NCI-H82 (cell line): Measurements from ENCODE around the gene RPL28.

ENCODE experiments used
- DNase-seq: peaks from one replicate; lab custom pipeline; 2025; lab: John Stamatoyannopoulos, UW

The RPL28 gene

GRCh38 chr19:55373306-55373992 lies 12.3 kb upstream of the RPL28 start:
- DNase-seq, result no peak

- DNase-seq, result no peak
Measured at GRCh38 chr19:55373993-55374757, 11.6 kb upstream of the RPL28 start.

GRCh38 chr19:55376241-55376933 lies 9.3 kb upstream of the RPL28 start, which contains the start of gene TMEM190:
Gene TMEM190, plus strand, starts transcription at chr19:55376826. Its CDS starts 28 bp downstream, at chr19:55376854.
- no peak for DNase-seq

DNA sequence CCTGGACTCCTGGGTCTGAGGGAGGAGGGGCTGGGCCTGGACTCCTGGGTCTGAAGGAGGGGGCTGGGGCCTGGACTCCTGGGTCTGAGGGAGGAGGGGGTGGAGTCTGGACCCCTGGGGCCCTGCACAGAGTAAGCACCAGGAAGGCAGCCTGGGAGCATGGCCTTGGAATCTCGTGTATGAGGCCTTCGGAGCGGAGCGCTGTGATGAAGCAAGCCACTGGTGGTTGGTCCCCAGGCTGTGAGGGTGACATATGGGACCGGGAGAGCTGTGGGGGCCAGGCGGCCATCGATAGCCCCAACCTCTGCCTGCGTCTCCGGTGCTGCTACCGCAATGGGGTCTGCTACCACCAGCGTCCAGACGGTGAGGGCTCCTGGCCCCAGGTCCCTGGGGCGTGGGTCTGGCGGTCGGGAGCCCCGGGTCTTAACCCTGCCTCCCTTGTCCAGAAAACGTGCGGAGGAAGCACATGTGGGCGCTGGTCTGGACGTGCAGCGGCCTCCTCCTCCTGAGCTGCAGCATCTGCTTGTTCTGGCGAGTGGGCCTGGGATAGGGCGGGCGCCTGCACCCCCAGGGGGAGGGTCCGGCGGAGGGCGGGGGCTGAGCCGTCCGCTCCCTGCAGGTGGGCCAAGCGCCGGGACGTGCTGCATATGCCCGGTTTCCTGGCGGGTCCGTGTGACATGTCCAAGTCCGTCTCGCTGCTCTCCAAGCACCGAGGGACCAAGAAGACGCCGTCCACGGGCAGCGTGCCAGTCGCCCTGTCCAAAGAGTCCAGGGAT lies 8.2 kb upstream of the RPL28 start:
- peak; percentile 56 for DNase-seq

DNA sequence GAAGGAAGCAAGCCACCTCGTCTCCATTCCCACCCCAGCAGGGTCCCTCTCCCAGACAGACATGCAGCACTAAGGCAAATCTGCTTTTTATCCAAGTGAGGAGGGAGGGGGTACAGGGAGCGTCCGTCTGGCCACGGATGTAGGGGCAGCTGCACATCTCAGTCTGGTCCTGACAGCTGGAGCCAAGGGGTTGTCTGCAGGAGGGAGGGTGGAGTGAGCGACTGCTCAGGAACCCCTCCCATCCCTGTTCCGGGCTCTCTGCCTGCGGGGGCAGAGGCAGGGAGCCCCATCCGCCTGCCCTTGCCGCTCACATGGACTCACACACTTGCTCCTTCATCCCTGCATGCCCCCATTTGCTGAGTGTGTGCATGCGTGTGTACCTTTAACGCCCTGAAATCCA lies 6.6 kb upstream of the RPL28 start:
- peak; percentile 86 for DNase-seq

DNA sequence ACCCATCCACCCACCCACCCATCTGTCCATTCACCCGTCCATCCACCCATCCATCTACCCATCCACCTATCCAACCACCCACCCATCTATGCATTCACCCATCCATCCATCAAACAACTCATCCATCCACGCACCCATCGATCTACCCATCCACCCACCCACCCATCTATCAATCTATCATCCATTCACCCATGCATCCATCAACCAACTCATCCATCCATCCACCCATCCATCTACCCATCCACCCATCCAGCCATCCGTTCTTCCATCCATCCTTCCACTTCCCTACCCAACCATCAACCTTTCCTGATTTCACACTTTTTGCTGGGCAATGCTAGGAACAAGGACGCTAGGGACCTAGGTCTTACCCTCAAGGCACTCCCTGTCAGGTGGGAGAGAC lies 3.7 kb upstream of the RPL28 start:
- DNase-seq, result no peak

DNA sequence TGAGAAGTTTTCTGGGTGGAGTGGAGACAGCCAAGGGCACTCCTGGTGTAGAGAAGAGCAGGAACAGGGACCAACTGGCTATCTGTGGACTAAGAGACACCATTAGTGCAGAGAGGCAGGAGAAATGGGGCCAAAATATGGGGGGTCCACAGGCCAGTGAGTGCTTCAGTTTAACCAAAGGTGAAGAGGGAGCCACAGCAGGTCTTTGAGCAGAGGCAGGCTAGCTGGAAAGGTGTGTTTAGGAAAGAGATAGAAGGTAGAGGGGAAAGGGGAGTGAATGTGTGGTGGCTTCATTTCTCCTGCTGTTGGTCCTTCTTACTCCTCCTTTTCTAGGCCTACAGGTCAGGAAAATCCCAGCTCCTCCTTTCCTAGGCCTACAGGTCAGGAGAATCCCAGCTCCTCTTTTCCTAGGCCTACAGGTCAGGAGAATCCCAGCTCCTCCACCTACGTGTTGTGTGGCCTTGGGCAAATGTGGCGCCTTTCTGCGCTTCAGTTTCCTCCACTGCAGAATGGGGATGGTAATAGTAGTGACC lies 3.1 kb upstream of the RPL28 start:
- no peak for DNase-seq

DNA sequence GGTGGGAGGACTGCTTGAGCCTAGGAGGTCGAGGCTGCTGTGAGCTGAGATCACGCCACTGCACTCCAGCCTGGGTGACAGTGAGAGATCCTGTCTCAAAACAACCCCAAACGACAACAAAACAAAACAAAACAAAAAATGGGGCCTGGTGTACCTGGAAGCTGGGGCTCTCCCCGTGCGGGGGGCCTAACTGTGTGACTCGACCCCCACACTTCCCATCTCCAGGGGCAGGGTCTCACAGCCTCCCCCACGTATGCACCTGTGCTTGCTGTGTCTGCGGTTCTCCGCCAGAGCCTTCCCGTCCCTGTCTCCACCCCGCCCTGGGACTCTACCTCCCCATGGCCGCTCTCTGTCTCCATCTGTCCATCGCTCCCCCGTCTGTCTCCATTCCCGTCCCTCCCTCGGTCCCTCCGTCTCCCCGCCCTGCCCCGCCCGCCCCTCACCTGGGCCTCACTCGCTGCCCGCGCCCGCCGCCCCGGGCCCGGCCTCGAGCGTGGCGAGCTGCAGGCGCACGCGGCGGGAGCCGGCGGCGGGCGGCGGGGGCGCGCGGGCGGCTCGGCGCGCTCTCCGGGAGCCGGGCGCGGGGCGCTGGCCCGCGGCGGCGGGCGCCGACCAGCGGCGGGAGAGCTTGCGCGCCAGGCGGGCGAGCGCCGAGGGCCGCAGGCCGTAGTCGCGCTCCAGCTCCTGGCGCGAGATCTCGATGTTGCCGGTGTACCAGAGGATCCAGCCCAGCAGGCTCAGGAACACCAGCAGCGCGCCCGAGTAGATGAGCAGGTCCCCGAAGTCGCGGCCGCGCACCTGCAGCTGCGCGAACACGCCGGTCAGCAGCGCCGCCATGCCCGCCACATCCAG lies 2.2 kb upstream of the RPL28 start:
- peak; percentile 69 for DNase-seq

- DNase-seq, result peak; percentile 65
Measured at GRCh38 chr19:55384131-55384919, 1.4 kb upstream of the RPL28 start, which contains the start of gene TMEM238. Gene TMEM238, minus strand, starts transcription at chr19:55384292. Its CDS starts 33 bp downstream, at chr19:55384259.

DNA sequence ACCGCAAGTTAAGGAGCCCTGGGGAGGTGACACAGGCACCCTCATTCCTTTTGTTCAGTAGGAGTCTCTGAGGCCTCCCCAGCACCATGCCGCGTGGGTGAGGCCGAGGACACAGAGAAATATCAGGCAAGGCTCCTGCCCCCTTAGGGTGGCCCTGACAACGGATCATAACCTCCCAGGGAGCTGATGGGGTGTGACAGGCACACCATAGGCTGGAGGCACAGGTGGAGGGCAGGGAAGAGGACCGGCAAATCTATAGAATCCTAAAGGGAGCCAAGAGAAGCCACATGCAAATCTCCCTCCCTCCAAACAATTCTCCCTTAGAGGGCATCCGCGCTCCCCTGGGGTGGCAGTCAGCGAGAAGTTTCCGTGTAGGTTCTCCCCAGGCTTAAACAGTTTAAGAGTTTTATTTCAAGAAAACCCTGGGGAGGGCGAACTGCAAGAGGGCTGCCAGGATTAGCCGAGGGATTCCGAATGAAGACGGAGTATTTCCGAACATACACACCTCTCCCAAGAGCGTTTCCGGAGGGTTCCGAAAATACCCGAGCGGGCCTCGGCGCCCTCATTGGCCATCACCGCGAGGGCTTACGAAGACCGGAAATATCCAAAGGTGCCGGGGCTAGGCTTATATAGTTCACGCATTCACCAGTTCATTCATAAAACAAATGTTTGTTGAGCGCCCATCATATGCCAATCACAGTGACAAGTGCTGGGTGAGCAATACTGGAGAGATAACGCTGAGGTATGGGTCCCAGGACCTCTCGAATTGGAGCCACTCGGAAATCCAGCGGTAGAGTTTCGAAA lies 610 bp upstream of the RPL28 start:
- peak; percentile 99 for DNase-seq

DNA sequence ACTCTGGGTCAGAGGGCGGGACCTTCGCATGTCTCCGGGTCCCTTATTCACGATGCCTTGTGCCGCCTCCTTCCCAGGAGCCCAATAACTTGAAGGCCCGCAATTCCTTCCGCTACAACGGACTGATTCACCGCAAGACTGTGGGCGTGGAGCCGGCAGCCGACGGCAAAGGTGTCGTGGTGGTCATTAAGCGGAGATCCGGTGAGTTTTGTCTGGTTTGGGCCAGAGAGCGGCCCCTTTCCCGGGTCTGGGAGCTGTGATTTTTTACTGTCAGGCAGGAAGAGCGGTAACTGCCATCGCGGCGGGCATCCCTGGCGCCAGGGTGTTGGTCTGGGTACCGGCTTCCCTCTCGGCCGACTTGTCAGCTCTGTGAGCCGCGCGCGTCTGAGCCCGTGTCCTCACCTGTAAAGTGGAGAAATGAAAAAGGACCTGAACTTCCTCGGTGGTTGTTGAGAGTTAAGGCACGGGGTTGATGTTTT lies 800 bp downstream of the RPL28 start:
- DNase-seq, result no peak

GRCh38 chr19:55387736-55388497 lies 2.2 kb downstream of the RPL28 start:
- no peak for DNase-seq

GRCh38 chr19:55389386-55390317 lies 3.9 kb downstream of the RPL28 start:
- DNase-seq, result no peak

DNA sequence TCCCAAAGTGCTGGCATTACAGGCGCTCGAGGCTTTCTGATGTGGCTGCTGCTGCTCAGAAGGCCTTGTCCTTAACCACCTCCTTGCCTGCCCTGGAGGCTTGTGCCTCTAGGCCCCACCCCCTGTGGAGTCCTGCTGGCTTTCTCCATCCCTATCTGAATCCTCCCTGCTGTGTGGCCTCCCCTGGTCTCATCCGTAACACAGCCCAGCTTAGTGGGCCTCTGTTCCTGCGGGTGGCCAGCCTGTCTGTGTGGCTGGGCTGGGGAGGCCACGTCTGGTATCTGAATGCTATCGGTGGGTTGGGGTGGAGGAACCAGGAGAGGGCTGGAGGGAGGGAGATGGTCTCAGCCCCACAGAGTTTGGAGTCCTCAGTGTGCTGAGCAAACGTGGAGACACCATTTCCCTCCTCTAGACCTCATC lies 4.7 kb downstream of the RPL28 start:
- DNase-seq, result peak; percentile 45

DNA sequence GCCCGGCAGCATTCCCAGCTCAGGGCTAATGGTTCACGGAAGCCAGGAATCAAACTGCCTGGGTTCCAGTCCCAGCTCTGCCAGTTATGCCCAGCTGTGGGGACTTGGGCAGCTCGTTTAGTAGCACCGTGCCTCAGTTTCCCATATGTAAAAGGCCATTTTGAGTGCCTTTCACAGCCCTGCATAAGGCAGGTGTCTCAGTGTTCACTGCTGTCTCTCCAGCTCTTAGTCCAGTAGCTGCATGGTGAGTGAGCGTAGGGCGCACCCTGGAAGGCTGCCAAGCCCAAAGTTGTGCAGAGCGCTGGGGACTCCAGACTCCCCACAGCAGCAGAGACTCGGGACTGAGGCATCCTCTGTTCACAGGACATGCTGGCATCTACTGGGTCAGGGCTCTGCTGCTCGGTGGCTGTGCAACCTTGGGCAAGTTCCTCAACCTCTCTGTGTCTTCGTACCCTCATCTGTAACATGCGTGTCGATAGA lies 5.5 kb downstream of the RPL28 start:
- DNase-seq, result no peak

GRCh38 chr19:55391702-55392615 lies 6.2 kb downstream of the RPL28 start:
- DNase-seq, result no peak
